ENCODE results near the gene LPP. TPM values are rescaled to one million over a fixed set of nuclear protein-coding genes. Genes with fewer than 3 reads are reported as not detected.

Gene LPP
- polyA plus RNA-seq, 2 of the 4 experiments (the other 2 are of a cell fraction), result 11.0 to 30.8 TPM

DNA sequence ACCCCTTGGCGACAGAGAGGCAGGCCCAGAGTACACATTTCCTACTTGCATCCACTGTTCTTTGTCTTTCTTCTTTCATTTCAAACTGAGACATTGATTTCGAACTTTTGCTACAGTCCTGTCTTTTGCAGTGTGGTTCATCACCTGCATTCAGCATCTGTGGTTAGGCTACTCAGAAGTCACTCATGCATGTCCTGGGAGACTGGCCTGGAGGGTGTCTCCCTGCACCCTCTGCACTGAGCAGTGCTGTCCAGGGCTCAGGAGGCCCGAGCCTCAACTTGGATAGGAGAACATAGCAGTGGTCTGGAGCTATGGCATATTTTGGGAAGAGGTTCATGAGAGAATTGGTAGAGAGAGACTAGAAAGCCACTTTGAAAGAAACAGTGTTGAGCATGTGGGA lies 777.6 kb downstream of the LPP start:
- POLR2A ChIA-PET, result no interaction called here
- DNase-seq (ENCODE audit: low read depth in 1 of 2, low spot score in 1 of 2) (no peak), FAIRE-seq (no peak), ATAC-seq (peak in 1 of 2 experiments; percentile 38; a peak in 1 of 6 replicates)
- TF ChIP-seq KDM1A (IDR thresholded peaks at IDR 0.05; ENCODE audit: low read depth) (no peak), JUNB (IDR thresholded peaks at IDR 0.05) (no peak)
- TF ChIP-seq, protein P1, sequence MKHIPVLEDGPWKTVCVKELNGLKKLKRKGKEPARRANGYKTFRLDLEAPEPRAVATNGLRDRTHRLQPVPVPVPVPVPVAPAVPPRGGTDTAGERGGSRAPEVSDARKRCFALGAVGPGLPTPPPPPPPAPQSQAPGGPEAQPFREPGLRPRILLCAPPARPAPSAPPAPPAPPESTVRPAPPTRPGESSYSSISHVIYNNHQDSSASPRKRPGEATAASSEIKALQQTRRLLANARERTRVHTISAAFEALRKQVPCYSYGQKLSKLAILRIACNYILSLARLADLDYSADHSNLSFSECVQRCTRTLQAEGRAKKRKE (CRISPR knock-in tag; IDR thresholded peaks at IDR 0.05; ENCODE audit: low read depth), result no peak
- no peak overlapping the region for H3K4me2 ChIP-seq
- 81% methylated on average over 3 of the region's 3 CpGs for WGBS (ENCODE audit: missing lambda C conversion rate)
- H3K4me1 ChIP-seq, result no peaks in the 10 kb centered on the region
- H3K9me3 ChIP-seq, result no peaks in the 10 kb centered on the region
- CTCF ChIA-PET, result interaction anchor here (0.9 to 2.0 kb wide), 2 partner anchors 15 to 23 kb away, joined by 4 to 5 read pairs; no protein-coding TSS in a partner anchor
- H3K4me3 ChIP-seq, result no peak overlapping the region
- peak overlapping the region in 1 of 2 experiments; percentile 21; a peak in 1 of 6 replicates for H3K27ac ChIP-seq

DNA sequence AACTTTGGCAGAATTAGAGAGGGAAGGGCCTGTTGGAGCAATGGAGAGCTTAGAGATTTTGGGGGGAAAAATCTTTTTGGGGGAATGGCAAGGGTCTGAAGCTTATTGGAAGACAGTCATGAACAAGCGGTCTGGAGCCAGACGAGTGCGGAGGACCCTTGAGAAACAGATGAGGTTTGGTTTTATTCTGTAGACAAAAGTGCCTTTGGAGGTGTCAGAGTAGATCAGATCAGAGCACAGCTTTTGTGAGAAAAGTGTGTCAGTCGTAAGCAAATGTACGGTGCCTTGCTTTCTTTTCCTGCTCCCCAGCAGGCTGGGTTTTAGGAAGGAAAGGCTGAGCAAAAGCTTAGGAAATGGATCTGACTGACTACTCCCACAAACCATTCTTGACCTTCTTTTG lies 781.0 kb downstream of the LPP start:
- POLR2A ChIA-PET, result no interaction called here

DNA sequence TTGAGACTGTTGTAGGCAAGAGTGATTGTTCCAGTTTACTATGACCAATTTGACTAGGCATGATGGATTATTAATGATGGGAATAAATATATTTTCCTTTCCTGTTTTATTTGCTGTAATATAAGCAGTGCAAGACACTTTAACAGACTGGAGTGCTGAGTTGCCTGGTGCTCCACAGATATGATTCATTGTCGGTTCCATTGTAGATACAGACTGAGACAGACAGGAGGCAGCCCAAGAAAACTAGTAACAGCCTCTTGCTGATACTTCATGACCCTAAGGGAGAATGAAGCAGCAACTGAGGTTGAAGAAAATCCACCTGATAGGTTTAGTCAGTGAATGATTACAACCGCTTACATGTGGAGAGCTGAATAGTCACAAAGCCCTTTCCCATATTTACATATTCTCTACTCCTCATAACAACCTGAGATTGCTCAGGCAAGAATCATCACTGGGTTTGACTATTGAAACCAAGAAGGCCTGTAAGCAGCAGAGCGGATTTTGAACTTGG lies 782.7 kb downstream of the LPP start:
- TF ChIP-seq KDM5A (IDR thresholded peaks at IDR 0.05) (no peak), NFE2L2 (conservative IDR thresholded peaks at IDR 0.05; ENCODE audit: low read length) (no peak), RFX5 (IDR thresholded peaks at IDR 0.05) (no peak), MYC (IDR thresholded peaks at IDR 0.05; ENCODE audit: borderline replicate concordance, low read length) (no peak), NR3C1 (IDR thresholded peaks at IDR 0.05) (no peak), EP300 (IDR thresholded peaks at IDR 0.05) (no peak), JUN (IDR thresholded peaks at IDR 0.05) (no peak), HEYL (CRISPR knock-in tag; IDR thresholded peaks at IDR 0.05) (no peak), BHLHE40 (IDR thresholded peaks at IDR 0.05; ENCODE audit: low read depth, low read length) (no peak), CBX8 (IDR thresholded peaks at IDR 0.05) (no peak), TP53 (CRISPR knock-in tag; IDR thresholded peaks at IDR 0.05) (no peak)
- TF ChIP-seq, protein P2, sequence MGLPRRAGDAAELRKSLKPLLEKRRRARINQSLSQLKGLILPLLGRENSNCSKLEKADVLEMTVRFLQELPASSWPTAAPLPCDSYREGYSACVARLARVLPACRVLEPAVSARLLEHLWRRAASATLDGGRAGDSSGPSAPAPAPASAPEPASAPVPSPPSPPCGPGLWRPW (IDR thresholded peaks at IDR 0.05), result no peak
- TF ChIP-seq, protein P3, sequence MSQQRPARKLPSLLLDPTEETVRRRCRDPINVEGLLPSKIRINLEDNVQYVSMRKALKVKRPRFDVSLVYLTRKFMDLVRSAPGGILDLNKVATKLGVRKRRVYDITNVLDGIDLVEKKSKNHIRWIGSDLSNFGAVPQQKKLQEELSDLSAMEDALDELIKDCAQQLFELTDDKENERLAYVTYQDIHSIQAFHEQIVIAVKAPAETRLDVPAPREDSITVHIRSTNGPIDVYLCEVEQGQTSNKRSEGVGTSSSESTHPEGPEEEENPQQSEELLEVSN (IDR thresholded peaks at IDR 0.05; ENCODE audit: borderline replicate concordance, low read depth), result no peak
- TF ChIP-seq, protein P4, sequence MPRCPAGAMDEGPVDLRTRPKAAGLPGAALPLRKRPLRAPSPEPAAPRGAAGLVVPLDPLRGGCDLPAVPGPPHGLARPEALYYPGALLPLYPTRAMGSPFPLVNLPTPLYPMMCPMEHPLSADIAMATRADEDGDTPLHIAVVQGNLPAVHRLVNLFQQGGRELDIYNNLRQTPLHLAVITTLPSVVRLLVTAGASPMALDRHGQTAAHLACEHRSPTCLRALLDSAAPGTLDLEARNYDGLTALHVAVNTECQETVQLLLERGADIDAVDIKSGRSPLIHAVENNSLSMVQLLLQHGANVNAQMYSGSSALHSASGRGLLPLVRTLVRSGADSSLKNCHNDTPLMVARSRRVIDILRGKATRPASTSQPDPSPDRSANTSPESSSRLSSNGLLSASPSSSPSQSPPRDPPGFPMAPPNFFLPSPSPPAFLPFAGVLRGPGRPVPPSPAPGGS (IDR thresholded peaks at IDR 0.05), result no peak
- Histone ChIP-seq H3K27ac (no peak overlapping the region), H3K4me3 (no peak overlapping the region), H3K9me3 (no peaks in the 10 kb centered on the region), H3K4me2 (no peak overlapping the region), H3K4me1 (no peaks in the 10 kb centered on the region)
- ChIA-PET CTCF (interaction anchor here (1.0 to 2.0 kb wide), 2 partner anchors 11 to 1196 kb away, joined by 3 to 5 read pairs; no protein-coding TSS in a partner anchor), POLR2A (no interaction called here)
- ATAC-seq (no peak), DNase-seq (ENCODE audit: low read depth in 1 of 2, low spot score in 1 of 2) (no peak), FAIRE-seq (no peak)
- WGBS (ENCODE audit: missing lambda C conversion rate), result 85% methylated on average over 3 of the region's 3 CpGs

More for the DNA sequence above, 781.0 kb downstream of the LPP start:
- FAIRE-seq (no peak), ATAC-seq (no peak), DNase-seq (ENCODE audit: low read depth in 1 of 2, low spot score in 1 of 2) (no peak)
- WGBS (ENCODE audit: missing lambda C conversion rate), result 94% methylated on average over 5 of the region's 5 CpGs
- Histone ChIP-seq H3K27ac (no peak overlapping the region), H3K4me2 (no peak overlapping the region), H3K9me3 (no peaks in the 10 kb centered on the region), H3K4me3 (no peak overlapping the region), H3K4me1 (no peaks in the 10 kb centered on the region)
- CTCF ChIA-PET, result interaction anchor here (0.9 to 2.1 kb wide), 4 partner anchors 12 to 1255 kb away, joined by 3 to 12 read pairs (median 4); no protein-coding TSS in a partner anchor
- TF ChIP-seq HOXB5 (CRISPR knock-in tag; IDR thresholded peaks at IDR 0.05) (no peak), CBX2 (IDR thresholded peaks at IDR 0.05; ENCODE audit: borderline replicate concordance, low read depth) (no peak), RARB (CRISPR knock-in tag; IDR thresholded peaks at IDR 0.05) (no peak), EHF (CRISPR knock-in tag; IDR thresholded peaks at IDR 0.05) (no peak), RNF2 (IDR thresholded peaks at IDR 0.05; ENCODE audit: borderline replicate concordance, low read depth) (no peak), CEBPB (IDR thresholded peaks at IDR 0.05) (no peak), CHD4 (IDR thresholded peaks at IDR 0.05; ENCODE audit: borderline replicate concordance) (no peak), ZFP36 (IDR thresholded peaks at IDR 0.05; ENCODE audit: borderline replicate concordance, partially characterized antibody) (no peak)
- TF ChIP-seq, protein P5, sequence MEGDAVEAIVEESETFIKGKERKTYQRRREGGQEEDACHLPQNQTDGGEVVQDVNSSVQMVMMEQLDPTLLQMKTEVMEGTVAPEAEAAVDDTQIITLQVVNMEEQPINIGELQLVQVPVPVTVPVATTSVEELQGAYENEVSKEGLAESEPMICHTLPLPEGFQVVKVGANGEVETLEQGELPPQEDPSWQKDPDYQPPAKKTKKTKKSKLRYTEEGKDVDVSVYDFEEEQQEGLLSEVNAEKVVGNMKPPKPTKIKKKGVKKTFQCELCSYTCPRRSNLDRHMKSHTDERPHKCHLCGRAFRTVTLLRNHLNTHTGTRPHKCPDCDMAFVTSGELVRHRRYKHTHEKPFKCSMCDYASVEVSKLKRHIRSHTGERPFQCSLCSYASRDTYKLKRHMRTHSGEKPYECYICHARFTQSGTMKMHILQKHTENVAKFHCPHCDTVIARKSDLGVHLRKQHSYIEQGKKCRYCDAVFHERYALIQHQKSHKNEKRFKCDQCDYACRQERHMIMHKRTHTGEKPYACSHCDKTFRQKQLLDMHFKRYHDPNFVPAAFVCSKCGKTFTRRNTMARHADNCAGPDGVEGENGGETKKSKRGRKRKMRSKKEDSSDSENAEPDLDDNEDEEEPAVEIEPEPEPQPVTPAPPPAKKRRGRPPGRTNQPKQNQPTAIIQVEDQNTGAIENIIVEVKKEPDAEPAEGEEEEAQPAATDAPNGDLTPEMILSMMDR (IDR thresholded peaks at IDR 0.05), result no peak
- TF ChIP-seq, protein P3 (IDR thresholded peaks at IDR 0.05; ENCODE audit: borderline replicate concordance, low read depth), result no peak
